Testis (tissue), 3 donors: Measurements from ENCODE around the gene TMEM201. TPM values are rescaled to one million over a fixed set of nuclear protein-coding genes. Genes with fewer than 3 reads are reported as not detected.

Source experiments
- DNase-seq: peaks from one replicate; pipeline ENCODE4 v3.0.0-alpha.2; 2019
- H3K27ac ChIP-seq, 2 donors: fragments of 200-600 bp; sonication (generic); one replicate each; pipeline ENCODE4 v1.5.1; 2019
- H3K27me3 ChIP-seq: fragments of 200-600 bp; sonication (generic); one replicate; pipeline ENCODE4 v1.5.1; 2019
- H3K36me3 ChIP-seq: fragments of 200-600 bp; sonication (generic); one replicate; pipeline ENCODE4 v1.5.1; 2017; ENCODE audit warnings: low read depth; ENCODE audit errors: missing control alignments
- H3K4me1 ChIP-seq: fragments of 200-600 bp; sonication (generic); one replicate; pipeline ENCODE4 v1.5.1; 2019
- H3K4me3 ChIP-seq, 2 donors: fragments of 200-600 bp; sonication (generic); one replicate each; pipeline ENCODE4 v1.5.1; 2017 to 2019
- H3K9me3 ChIP-seq: fragments of 200-600 bp; sonication (generic); one replicate; pipeline ENCODE4 v1.5.1; 2017
- POLR2A ChIP-seq: fragments of 450-650 bp; IDR thresholded peaks from one replicate; pipeline ENCODE4 v1.6.1; 2017; ENCODE audit warnings: antibody characterized with exemption, mild to moderate bottlenecking, moderate library complexity
- WGBS, 2 donors: methylation state at CpG; one replicate each; pipeline ENCODE4 v1.1.5; 2018; 5-methylcytosine and 5-hydroxymethylcytosine counted together
- intact Hi-C: fragments of 100-400 bp; cut with DNase I; formaldehyde crosslinking; loops from one replicate; pipeline ENCODE4 v1.15.1; 2023; ENCODE audit warnings: low total_unique reads
- polyA plus RNA-seq: library from polyadenylated mRNA; stranded (reverse); fragments of 350-450 nt; fragmentation: Illumina TruSeq; extraction: RNeasy Lipid Tissue Mini Kit (QIAGEN cat#74804); gene quantifications from one replicate; pipeline ENCODE4 v1.2.3, GENCODE V29; 2014; ENCODE audit warnings: low read depth, low replicate concordance; ENCODE audit not compliant: insufficient read depth
- total RNA-seq, 2 donors: library from RNA; depleted of rRNA; stranded (reverse); fragments of >200 nt; gene quantifications; one replicate each; pipeline ENCODE4 v1.2.3, GENCODE V29; 2016
- TF ChIP-seq, protein P1 (sequence below), 3 experiments: fragments of 450-650 bp in 2 of 3; fragments of 200-600 bp in 1 of 3; sonication (generic) in 1 of 3; IDR thresholded peaks; one replicate each; pipeline ENCODE4 v1.5.1; 2016 to 2019; ENCODE audit warnings: antibody characterized with exemption in 3 of 3, mild to moderate bottlenecking in 2 of 3, moderate library complexity in 1 of 3

The TMEM201 gene
- total and polyA plus RNA-seq, 3 donors from 2014 or later = 26.6 to 36.2 (median 35.8) TPM

DNA sequence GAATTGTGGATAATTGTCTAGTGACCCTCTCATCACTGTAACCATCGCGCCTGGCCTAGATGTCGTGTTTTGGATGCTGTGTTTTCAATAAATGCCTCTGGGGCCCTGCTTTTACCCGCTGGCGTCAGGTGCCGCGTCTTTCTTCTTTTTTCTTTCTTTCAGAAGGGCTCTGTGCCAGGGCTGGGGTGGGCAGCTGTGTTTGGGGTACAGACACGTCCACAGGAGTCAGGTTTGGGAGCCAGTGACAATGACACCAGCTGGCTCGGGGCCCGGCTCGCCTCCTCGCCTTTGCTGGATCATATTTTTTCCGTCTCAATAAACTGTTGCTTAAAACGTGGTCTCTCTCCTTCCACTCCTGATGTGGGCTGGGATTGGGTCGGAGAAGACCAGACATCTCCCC, 16.1 kb downstream of the TMEM201 start:
- Histone ChIP-seq H3K4me3 (no peak overlapping the region), H3K36me3 (no peaks in the 10 kb centered on the region), H3K27me3 (no peaks in the 10 kb centered on the region), H3K4me1 (no peaks in the 10 kb centered on the region), H3K9me3 (no peaks in the 10 kb centered on the region), H3K27ac (no peak overlapping the region)
- intact Hi-C loops = no loop called here
- WGBS, 2 donors = 88 to 92% methylated on average over 15 of the region's 15 CpGs
- DNase-seq = no peak
- TF ChIP-seq, protein P1, sequence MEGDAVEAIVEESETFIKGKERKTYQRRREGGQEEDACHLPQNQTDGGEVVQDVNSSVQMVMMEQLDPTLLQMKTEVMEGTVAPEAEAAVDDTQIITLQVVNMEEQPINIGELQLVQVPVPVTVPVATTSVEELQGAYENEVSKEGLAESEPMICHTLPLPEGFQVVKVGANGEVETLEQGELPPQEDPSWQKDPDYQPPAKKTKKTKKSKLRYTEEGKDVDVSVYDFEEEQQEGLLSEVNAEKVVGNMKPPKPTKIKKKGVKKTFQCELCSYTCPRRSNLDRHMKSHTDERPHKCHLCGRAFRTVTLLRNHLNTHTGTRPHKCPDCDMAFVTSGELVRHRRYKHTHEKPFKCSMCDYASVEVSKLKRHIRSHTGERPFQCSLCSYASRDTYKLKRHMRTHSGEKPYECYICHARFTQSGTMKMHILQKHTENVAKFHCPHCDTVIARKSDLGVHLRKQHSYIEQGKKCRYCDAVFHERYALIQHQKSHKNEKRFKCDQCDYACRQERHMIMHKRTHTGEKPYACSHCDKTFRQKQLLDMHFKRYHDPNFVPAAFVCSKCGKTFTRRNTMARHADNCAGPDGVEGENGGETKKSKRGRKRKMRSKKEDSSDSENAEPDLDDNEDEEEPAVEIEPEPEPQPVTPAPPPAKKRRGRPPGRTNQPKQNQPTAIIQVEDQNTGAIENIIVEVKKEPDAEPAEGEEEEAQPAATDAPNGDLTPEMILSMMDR (IDR thresholded peaks at IDR 0.05) = no peak

DNA sequence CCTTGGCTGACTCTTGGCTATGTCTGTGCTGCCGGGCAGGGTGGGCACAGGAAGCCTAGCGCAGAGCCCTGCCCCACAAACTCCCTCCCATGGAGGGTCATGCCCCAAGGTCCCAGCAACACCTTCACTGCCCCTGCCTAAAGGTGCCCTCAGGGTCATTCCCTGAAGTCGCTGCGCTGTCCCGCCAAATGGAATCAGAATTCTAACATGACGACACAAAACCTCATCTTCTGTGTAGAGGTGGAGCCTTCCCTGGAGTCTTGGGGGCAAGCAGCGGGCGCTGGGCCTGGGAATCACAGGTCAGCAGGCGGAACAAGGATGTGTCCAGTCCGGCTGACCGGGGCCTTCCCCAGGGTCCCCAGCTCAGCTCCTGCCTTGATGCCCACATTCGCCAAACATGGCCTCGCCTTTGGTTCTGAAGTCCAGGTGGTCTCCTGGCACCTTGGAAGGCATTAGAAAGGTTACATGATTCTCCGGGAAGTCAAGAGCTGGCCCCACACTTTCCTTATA, 17.3 kb downstream of the TMEM201 start:
- Histone ChIP-seq H3K9me3 (no peaks in the 10 kb centered on the region), H3K4me1 (no peaks in the 10 kb centered on the region), H3K36me3 (no peaks in the 10 kb centered on the region), H3K4me3 (no peak overlapping the region), H3K27me3 (no peaks in the 10 kb centered on the region), H3K27ac (no peak overlapping the region)
- 95 to 96% methylated on average over 13 to 14 of the region's 14 CpGs for WGBS, 2 donors
- TF ChIP-seq, protein P1 (IDR thresholded peaks at IDR 0.05) = no peak
- no peak for TF ChIP-seq POLR2A
- intact Hi-C loops = no loop called here
- DNase-seq = no peak

- no peaks in the 10 kb centered on the region for H3K4me1 ChIP-seq
- DNase-seq = peak; percentile 44
- intact Hi-C loops = no loop called here
- TF ChIP-seq, protein P1 (IDR thresholded peaks at IDR 0.05) = no peak
- TF ChIP-seq POLR2A = no peak
- no peak overlapping the region for H3K27ac ChIP-seq
- no peak overlapping the region for H3K4me3 ChIP-seq
- no peaks in the 10 kb centered on the region for H3K27me3 ChIP-seq
- H3K36me3 ChIP-seq = no peaks in the 10 kb centered on the region
- H3K9me3 ChIP-seq = no peaks in the 10 kb centered on the region
- WGBS, 2 donors = 73 to 87% methylated on average over 9 to 21 of the region's 21 CpGs
Measured at GRCh38 chr1:9606458-9606857, 17.7 kb downstream of the TMEM201 start.

DNA sequence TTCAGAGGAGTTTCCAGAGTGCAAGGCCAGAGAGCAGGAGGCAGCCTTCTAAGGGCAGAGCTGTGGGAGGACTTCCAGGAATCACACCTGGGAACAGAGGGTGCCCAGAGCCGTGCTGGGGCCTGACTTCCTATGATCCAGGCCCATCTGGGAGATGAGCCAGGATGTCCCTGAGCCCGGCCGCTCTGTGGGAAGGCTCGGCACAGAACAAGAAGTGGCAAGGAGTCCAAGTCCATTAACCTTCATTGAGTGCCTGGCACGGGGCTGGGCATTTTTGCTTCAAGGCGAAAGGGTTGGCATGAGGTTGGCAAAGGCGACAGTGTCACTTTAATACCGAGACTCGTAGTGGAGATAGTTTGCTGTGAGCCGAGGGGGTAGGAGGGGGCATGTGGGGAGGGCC, 18.2 kb downstream of the TMEM201 start:
- no peak overlapping the region for H3K27ac ChIP-seq
- H3K36me3 ChIP-seq = no peaks in the 10 kb centered on the region
- WGBS, 2 donors = 29 to 54% methylated on average over 4 to 10 of the region's 10 CpGs

GRCh38 chr1:9607352-9607751, 18.6 kb downstream of the TMEM201 start:
- Histone ChIP-seq H3K4me3 (no peak overlapping the region), H3K9me3 (no peaks in the 10 kb centered on the region), H3K4me1 (no peaks in the 10 kb centered on the region), H3K36me3 (no peaks in the 10 kb centered on the region), H3K27ac (no peak overlapping the region), H3K27me3 (no peaks in the 10 kb centered on the region)
- WGBS, 2 donors = 62 to 69% methylated on average over 13 to 19 of the region's 19 CpGs
- TF ChIP-seq, protein P1 (IDR thresholded peaks at IDR 0.05) = no peak
- TF ChIP-seq POLR2A = no peak
- no peak for DNase-seq
- intact Hi-C loops = no loop called here

More for the DNA sequence above, 18.2 kb downstream of the TMEM201 start:
- no peak overlapping the region for H3K4me3 ChIP-seq
- H3K4me1 ChIP-seq = no peaks in the 10 kb centered on the region
- no peaks in the 10 kb centered on the region for H3K27me3 ChIP-seq
- peak; percentile 63 for DNase-seq
- H3K9me3 ChIP-seq = no peaks in the 10 kb centered on the region
- intact Hi-C loops = no loop called here
- TF ChIP-seq, protein P1 (IDR thresholded peaks at IDR 0.05) = no peak
- no peak for TF ChIP-seq POLR2A
